ENCODE measurements around the gene ROCK2. TPM values are rescaled to one million over a fixed set of nuclear protein-coding genes. Genes with fewer than 3 reads are reported as not detected.

Gene ROCK2
- polyA plus RNA-seq, 1 of the 3 experiments (the other 2 are of a cell fraction): 4.2 TPM

- peaks cover 98% of the 10 kb centered on the region for H3K79me2 ChIP-seq (ENCODE audit: insufficient read depth)
- no peaks in the 10 kb centered on the region for H3K9me3 ChIP-seq
- DNase-seq: no peak
- H3K36me3 ChIP-seq (replicated peaks in 1 of 2; ENCODE audit: control insufficient read depth in 1 of 2, insufficient read depth in 2 of 2, low read length in 1 of 2): no peaks in the 10 kb centered on the region
- no peaks in the 10 kb centered on the region for H3K9me2 ChIP-seq
- CTCF ChIA-PET: interaction anchor here (1.3 to 2.2 kb wide), 5 partner anchors 12 to 177 kb away, joined by 3 to 11 read pairs (median 6); partner anchors contain the start of gene ROCK2
- WGBS (ENCODE audit: low lambda C conversion rate): 47% methylated on average over 5 of the region's 5 CpGs
- H3F3A ChIP-seq (replicated peaks; ENCODE audit: insufficient read depth): peaks cover 14% of the 10 kb centered on the region
- POLR2A ChIA-PET: interaction anchor here (0.6 kb wide), 1 partner anchor 33 kb away, joined by 3 read pairs; no protein-coding TSS in a partner anchor
- H2AFZ ChIP-seq (ENCODE audit: low read depth): no peak overlapping the region
- TF ChIP-seq FOXJ3 (CRISPR knock-in tag; IDR thresholded peaks at IDR 0.05) (no peak), RFX5 (IDR thresholded peaks at IDR 0.05; ENCODE audit: low read length) (no peak), TCF12 (IDR thresholded peaks at IDR 0.05) (no peak; the same call in 1 of the 2 replicates), ELF1 (IDR thresholded peaks at IDR 0.05) (no peak), PBX3 (IDR thresholded peaks at IDR 0.05) (no peak), CHD2 (IDR thresholded peaks at IDR 0.05; ENCODE audit: low read length, partially characterized antibody) (no peak), NFIC (IDR thresholded peaks at IDR 0.05; ENCODE audit: borderline replicate concordance) (no peak)
- no peak overlapping the region for H3K4me3 ChIP-seq (ENCODE audit: low read depth in 2 of 2, low read length in 1 of 2)
- H3K4me1 ChIP-seq (ENCODE audit: control insufficient read depth in 1 of 2, insufficient read depth in 2 of 2, low read depth in 1 of 2, low read length in 1 of 2): peaks cover 17 to 43% of the 10 kb centered on the region in 2 experiments; a peak in 3 of 4 replicates
- H3K4me2 ChIP-seq: no peak overlapping the region
- no peak overlapping the region for H3K27ac ChIP-seq (ENCODE audit: low read depth in 2 of 2, low read length in 1 of 2)
- H4K20me1 ChIP-seq (ENCODE audit: insufficient read depth): peaks cover 86% of the 10 kb centered on the region
- no peak overlapping the region for H3K9ac ChIP-seq
- H3K27me3 ChIP-seq (ENCODE audit: insufficient read depth): no peaks in the 10 kb centered on the region
These were observed 34.2 kb downstream of the ROCK2 start for GRCh38 chr2:11310212-11310611.

GRCh38 chr2:11309706-11310105, 34.7 kb downstream of the ROCK2 start:
- Histone ChIP-seq H4K20me1 (ENCODE audit: insufficient read depth) (peaks cover 87% of the 10 kb centered on the region), H3K27ac (ENCODE audit: low read depth in 2 of 2, low read length in 1 of 2) (no peak overlapping the region), H3K4me2 (no peak overlapping the region), H3K79me2 (ENCODE audit: insufficient read depth) (peaks cover 98% of the 10 kb centered on the region), H3K4me1 (ENCODE audit: control insufficient read depth in 1 of 2, insufficient read depth in 2 of 2, low read depth in 1 of 2, low read length in 1 of 2) (peaks cover 17 to 39% of the 10 kb centered on the region in 2 experiments; a peak in 3 of 4 replicates), H3K36me3 (replicated peaks in 1 of 2; ENCODE audit: control insufficient read depth in 1 of 2, insufficient read depth in 2 of 2, low read length in 1 of 2) (no peaks in the 10 kb centered on the region), H3K27me3 (ENCODE audit: insufficient read depth) (no peaks in the 10 kb centered on the region), H3K9me3 (no peaks in the 10 kb centered on the region), H3K9ac (no peak overlapping the region), H3K4me3 (ENCODE audit: low read depth in 2 of 2, low read length in 1 of 2) (no peak overlapping the region), H3F3A (replicated peaks; ENCODE audit: insufficient read depth) (peaks cover 14% of the 10 kb centered on the region), H2AFZ (ENCODE audit: low read depth) (no peak overlapping the region), H3K9me2 (no peaks in the 10 kb centered on the region)
- POLR2A ChIA-PET: no interaction called here
- TF ChIP-seq NRF1 (IDR thresholded peaks at IDR 0.05; ENCODE audit: low read depth, low read length) (no peak), SIN3A (IDR thresholded peaks at IDR 0.05; ENCODE audit: borderline replicate concordance, low read depth, low read length) (no peak), RXRA (IDR thresholded peaks at IDR 0.05; ENCODE audit: borderline replicate concordance, low read depth) (no peak), EP300 (IDR thresholded peaks at IDR 0.05; ENCODE audit: borderline replicate concordance in 1 of 2, low read depth in 1 of 2, low read length in 1 of 2) (no peak), FOXM1 (IDR thresholded peaks at IDR 0.05; ENCODE audit: low read depth) (no peak), FOSL2 (IDR thresholded peaks at IDR 0.05; ENCODE audit: borderline replicate concordance, low read depth) (no peak), GATA2 (CRISPR knock-in tag; IDR thresholded peaks at IDR 0.05) (no peak), USF2 (IDR thresholded peaks at IDR 0.05; ENCODE audit: borderline replicate concordance, low read depth, low read length) (no peak), CTCF (IDR thresholded peaks at IDR 0.05) (no peak), PBX3 (IDR thresholded peaks at IDR 0.05) (no peak), FOXJ3 (CRISPR knock-in tag; IDR thresholded peaks at IDR 0.05) (no peak), RAD21 (IDR thresholded peaks at IDR 0.05; ENCODE audit: low read length) (no peak), GABPA (IDR thresholded peaks at IDR 0.05; ENCODE audit: low read depth) (no peak), SMC3 (IDR thresholded peaks at IDR 0.05; ENCODE audit: low read depth, low read length) (no peak), TEAD4 (IDR thresholded peaks at IDR 0.05; ENCODE audit: borderline replicate concordance, insufficient read depth) (no peak), JUND (IDR thresholded peaks at IDR 0.05) (no peak), NFIC (IDR thresholded peaks at IDR 0.05; ENCODE audit: borderline replicate concordance) (no peak), MEF2A (IDR thresholded peaks at IDR 0.05; ENCODE audit: borderline replicate concordance, low read depth) (no peak), IRF3 (IDR thresholded peaks at IDR 0.05; ENCODE audit: low read depth, low read length) (no peak)
- 70% methylated on average over 5 of the region's 5 CpGs for WGBS (ENCODE audit: low lambda C conversion rate)
- no peak for DNase-seq
- CTCF ChIA-PET: interaction anchor here (0.8 to 2.2 kb wide), 4 partner anchors 13 to 177 kb away, joined by 3 to 11 read pairs (median 8); partner anchors contain the start of gene ROCK2

Data from SK-N-SH (cell line).